Measurements from ENCODE around the gene SNAI3. TPM values are rescaled to one million over a fixed set of nuclear protein-coding genes. Genes with fewer than 3 reads are reported as not detected.
A peak's percentile ranks its signal among the peaks of the same experiment; 100 is the strongest.

The SNAI3 gene
- polyA plus RNA-seq, 1 experiment = 0.04 TPM

- TF ChIP-seq CTCF (IDR thresholded peaks at IDR 0.05; ENCODE audit: low read depth, low read length) = no peak
- ChIA-PET POLR2A (no interaction called here), CTCF (interaction anchor here (0.9 to 1.8 kb wide), 2 partner anchors 17 to 35 kb away, joined by 3 to 7 read pairs; no protein-coding TSS in a partner anchor)
- no peaks in the 10 kb centered on the region for H3K9me3 ChIP-seq (ENCODE audit: control insufficient read depth, insufficient read depth, low read length)
- H3K27ac ChIP-seq (ENCODE audit: low read depth, low read length) = no peak overlapping the region
- no peaks in the 10 kb centered on the region for H3K27me3 ChIP-seq (ENCODE audit: control insufficient read depth, insufficient read depth, low read length)
- H3K4me3 ChIP-seq (ENCODE audit: low read depth, low read length) = no peak overlapping the region
- DNase-seq (ENCODE audit: low read depth, low spot score) = no peak
Observed at GRCh38 chr16:88702371-88703210, 16.3 kb upstream of the SNAI3 start.

GRCh38 chr16:88701581-88702370 is 15.5 kb upstream of the SNAI3 start:
- CTCF ChIA-PET = interaction anchor here (0.9 to 1.8 kb wide), 2 partner anchors 16 to 36 kb away, joined by 3 to 7 read pairs; no protein-coding TSS in a partner anchor

GRCh38 chr16:88700636-88701482 is 14.6 kb upstream of the SNAI3 start:
- TF ChIP-seq CTCF (IDR thresholded peaks at IDR 0.05; ENCODE audit: low read depth, low read length) = no peak
- Histone ChIP-seq H3K9me3 (ENCODE audit: control insufficient read depth, insufficient read depth, low read length) (no peaks in the 10 kb centered on the region), H3K27ac (ENCODE audit: low read depth, low read length) (peak overlapping the region; percentile 39), H3K27me3 (ENCODE audit: control insufficient read depth, insufficient read depth, low read length) (no peaks in the 10 kb centered on the region), H3K4me3 (ENCODE audit: low read depth, low read length) (no peak overlapping the region)
- POLR2A ChIA-PET = interaction anchor here (1.0 kb wide), 1 partner anchor 131 kb away, joined by 3 read pairs; the partner anchor contains the start of gene ZC3H18
- CTCF ChIA-PET = no interaction called here
- peak; percentile 46 for DNase-seq (ENCODE audit: low read depth, low spot score)

More at GRCh38 chr16:88701581-88702370, 15.5 kb upstream of the SNAI3 start:
- no peak overlapping the region for H3K27ac ChIP-seq (ENCODE audit: low read depth, low read length)
- POLR2A ChIA-PET = no interaction called here
- H3K4me3 ChIP-seq (ENCODE audit: low read depth, low read length) = no peak overlapping the region
- no peak for TF ChIP-seq CTCF (IDR thresholded peaks at IDR 0.05; ENCODE audit: low read depth, low read length)
- no peaks in the 10 kb centered on the region for H3K27me3 ChIP-seq (ENCODE audit: control insufficient read depth, insufficient read depth, low read length)
- no peak for DNase-seq (ENCODE audit: low read depth, low spot score)
- no peaks in the 10 kb centered on the region for H3K9me3 ChIP-seq (ENCODE audit: control insufficient read depth, insufficient read depth, low read length)

- ChIA-PET CTCF (interaction anchor here (0.5 kb wide), 1 partner anchor 164 kb away, joined by 5 read pairs; no protein-coding TSS in a partner anchor), POLR2A (interaction anchor here (1.0 kb wide), 1 partner anchor 130 kb away, joined by 3 read pairs; the partner anchor contains the start of gene ZC3H18)
- Histone ChIP-seq H3K9me3 (ENCODE audit: control insufficient read depth, insufficient read depth, low read length) (no peaks in the 10 kb centered on the region), H3K27me3 (ENCODE audit: control insufficient read depth, insufficient read depth, low read length) (no peaks in the 10 kb centered on the region), H3K4me3 (ENCODE audit: low read depth, low read length) (no peak overlapping the region), H3K27ac (ENCODE audit: low read depth, low read length) (no peak overlapping the region)
- no peak for DNase-seq (ENCODE audit: low read depth, low spot score)
- TF ChIP-seq CTCF (IDR thresholded peaks at IDR 0.05; ENCODE audit: low read depth, low read length) = no peak
Observed at GRCh38 chr16:88700322-88700635, 14.0 kb upstream of the SNAI3 start.
